NOMO-1 (cell line): ENCODE data around the gene MACROD2.
"Not testable (repeated sequence)": the region's sequence is repeated elsewhere in the genome, so short reads cannot be mapped to it uniquely, and the experiment has no call there.

Source experiments
- DNase-seq, 2 experiments: peaks; one replicate each; lab custom pipeline; 2025; ENCODE audit not compliant: unreplicated experiment in 2 of 2; lab: John Stamatoyannopoulos, UW

Gene MACROD2

DNA sequence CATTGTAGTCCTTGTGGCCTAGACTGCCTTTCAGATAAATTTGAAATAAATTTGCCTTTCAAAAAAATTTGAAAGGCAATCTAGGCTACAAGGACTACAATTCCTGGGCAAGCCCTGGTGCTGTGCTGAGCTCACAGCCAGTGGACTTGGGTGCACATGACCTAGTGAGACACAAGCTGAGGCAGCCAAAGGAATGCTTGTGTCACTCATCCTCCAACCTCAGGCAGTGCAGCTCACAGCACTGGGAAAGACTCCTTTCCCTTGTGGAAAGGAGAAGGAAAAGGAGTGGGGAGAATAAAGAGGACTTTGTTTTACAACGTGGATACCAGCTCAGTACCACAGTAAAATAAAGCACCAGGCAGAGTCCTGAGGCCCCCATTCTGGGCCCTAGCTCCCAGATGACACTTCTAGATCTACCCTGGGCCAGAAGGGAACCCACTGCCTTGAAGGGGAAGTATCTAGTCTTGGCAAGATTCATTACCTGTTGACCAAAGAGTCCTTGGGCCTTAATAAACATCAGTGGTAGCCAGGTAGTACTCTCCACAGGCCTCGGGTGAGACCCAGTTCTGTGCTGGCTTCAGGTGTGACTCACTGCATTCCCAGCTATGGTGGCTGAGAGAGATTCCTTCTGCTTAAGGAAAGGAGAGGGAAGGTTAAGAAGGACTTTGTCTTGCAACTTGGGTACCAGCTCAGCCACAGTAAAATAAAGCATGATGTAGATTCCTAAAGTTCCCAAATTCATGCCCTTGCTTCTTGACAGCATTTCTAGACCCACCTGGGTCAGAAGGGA lies 1001.8 kb downstream of the MACROD2 start:
- DNase-seq: no peak

DNA sequence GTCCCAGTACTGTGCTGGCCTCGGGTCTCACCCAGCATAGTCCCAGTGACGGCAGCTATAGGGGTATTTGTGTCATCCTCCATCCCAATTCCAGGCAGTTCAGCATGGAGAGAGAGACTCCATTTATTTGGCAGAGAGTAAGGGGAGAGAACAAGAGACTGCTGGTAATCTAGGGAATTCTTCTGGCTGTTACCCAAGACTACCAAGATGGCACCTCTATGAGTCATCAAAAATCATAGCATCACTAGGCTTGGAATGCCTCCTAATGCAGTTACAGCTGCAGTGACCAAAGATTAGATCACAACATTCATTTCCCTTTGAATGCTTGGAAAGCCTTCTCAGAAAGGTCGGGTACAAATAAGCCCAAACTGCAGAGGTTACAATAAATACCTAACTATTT lies 1002.5 kb downstream of the MACROD2 start:
- DNase-seq: no peak

DNA sequence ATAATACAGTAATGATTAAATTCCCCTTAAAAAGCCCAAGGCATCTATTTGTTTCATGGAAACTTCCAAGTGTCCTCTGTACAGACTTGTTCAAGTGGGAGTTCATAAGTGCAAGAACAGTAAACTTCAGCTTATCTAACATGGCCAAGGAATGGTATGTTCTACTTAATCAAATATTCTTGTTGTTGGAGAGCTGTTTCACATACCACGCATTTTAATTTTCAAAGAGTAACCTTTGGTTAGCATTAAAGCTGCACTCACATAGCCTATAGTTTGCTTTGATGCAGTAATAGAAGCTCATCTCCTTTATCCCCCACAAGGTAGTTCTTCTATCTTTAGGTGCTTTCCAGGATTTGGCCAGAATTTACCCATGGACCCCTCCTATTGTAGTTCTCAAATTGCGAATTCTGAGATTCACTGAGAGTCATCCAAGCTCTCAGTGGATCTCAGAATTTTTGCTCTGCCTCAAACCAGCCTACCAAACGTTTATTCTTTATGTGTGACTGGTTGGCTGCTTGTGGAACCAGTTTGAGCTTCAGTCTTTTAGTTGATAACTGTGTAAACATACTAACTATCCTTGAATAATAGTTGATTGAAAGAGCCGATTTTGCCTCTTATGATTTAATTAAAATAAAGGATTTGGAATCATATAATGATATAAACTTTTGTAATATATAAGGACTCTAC lies 1010.1 kb downstream of the MACROD2 start:
- no peak for DNase-seq

DNA sequence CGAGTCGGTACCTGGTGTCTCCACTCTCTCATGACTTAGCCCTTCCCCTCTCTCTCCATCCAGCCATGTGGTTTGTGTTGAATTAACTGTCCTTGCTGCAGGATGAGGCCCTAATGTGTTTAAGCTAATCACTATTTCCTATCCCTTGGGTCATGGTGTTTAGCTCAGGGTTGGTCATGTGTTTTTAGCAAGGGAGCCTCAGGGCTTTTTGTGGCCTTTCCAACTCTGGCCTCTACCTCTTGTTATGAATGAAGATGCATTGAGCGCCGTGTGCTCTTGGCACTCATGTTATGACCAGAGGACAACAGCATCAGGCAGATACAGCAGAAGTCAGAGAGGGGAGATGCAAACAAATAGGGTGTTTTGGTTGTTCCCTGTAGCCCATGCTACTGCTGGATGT lies 1016.3 kb downstream of the MACROD2 start:
- DNase-seq: no peak

DNA sequence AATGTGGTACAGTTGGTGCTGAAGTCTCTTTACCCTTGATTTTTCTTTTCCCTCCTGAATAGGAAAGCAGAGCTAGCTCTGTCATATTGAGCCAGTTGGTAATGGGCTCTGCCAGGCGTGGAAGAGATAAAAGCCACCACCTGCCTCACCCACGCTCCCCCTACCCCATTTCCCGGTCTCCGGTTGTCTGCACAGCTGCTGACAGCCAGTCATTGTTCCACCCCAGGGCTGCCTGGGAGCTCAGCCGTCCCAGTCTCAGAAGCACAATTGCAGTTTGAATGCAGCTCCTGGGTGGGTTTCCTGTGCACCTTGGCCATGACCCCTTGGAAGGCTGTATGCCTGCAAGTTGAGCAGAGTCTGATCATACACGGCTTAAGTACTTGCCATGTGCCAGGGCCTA lies 1017.2 kb downstream of the MACROD2 start:
- DNase-seq: no peak

DNA sequence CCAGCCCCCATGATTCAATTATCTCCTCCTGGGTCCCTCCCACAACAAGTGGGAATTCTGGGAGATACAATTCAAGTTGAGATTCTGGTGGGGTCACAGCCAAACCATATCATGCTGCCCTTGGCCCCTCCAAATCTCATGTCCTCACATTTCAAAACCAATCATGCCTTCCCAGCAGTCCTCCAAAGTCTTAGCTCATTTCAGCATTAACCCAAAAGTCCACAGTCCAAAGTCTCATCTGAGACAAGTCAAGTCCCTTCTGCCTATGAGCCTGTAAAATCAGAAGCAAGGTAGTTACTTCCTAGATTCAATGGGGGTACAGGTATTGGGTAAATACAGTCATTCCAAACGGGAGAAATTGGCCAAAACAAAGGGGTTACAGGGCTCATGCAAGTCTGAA lies 1021.6 kb downstream of the MACROD2 start:
- not testable (repeated sequence) for DNase-seq

DNA sequence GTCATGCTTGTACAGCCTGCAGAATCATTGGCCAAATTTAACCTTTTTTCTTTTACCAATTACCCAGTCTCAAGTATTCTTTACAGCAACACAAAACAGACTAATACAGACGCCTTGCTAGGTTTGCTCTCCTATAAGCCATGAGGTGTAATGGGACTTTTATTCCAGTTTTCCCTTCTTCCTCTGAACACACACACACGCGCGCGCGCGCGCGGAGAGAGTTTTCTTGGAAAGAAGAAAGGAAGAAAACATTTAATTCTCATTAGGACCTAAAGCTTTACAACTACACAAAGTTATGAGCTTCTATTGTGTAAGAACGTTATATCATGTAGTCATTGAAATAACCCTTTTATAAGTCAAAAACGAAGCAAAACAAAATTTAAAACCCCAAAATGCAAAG lies 1023.6 kb downstream of the MACROD2 start:
- no peak for DNase-seq

DNA sequence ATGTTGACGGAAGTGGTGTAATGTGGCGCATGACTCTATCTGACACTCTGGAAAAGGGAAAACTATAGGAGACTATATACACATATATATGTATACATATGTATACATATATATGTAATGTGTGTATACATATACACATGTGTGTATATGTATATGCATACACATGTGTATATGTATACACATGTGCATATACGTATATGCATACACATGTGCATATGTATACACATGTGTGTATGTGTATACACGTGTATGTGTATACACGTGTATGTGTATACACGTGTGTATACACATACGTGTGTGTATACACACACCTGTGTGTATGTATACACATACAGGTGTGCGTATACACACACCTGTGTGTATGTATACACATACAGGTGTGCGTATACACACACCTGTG lies 1025.5 kb downstream of the MACROD2 start:
- no peak for DNase-seq

DNA sequence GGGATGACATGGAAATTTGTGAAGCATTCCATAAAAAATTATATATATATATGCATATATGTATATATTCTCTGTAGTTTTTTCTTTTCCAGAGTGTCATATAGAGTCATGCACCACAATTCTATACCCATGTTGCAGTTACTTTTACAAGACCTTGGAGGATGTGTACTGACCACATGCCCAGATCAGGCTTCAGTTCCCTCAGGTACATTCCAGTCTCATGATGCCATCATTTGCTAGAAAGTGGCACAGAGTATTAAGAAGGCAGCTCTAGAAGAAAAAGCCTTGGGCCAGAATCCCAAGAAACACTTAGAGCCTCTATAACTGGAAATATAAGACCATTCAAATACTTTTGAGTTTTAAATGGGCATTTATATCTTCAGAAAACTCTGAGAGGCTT lies 1027.6 kb downstream of the MACROD2 start:
- DNase-seq: no peak

DNA sequence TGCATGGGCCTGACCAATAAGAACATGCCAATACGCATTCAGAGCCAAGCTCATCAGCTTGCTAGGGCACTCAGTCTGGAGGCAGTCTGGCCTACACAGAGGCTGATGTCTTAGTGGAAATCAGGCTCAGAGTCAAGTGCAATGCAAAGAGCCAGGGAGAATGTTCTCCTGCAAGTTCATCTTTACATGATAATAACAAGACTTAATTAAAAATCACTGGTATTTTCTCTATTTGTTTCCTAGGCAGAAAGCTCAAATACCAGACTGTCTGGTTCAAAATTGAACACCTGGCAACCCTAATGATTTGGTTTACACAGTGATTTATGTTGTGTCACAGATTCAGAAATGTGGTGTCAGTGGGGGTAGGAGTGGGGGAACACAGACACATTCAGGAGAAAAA lies 1031.4 kb downstream of the MACROD2 start:
- DNase-seq: no peak

DNA sequence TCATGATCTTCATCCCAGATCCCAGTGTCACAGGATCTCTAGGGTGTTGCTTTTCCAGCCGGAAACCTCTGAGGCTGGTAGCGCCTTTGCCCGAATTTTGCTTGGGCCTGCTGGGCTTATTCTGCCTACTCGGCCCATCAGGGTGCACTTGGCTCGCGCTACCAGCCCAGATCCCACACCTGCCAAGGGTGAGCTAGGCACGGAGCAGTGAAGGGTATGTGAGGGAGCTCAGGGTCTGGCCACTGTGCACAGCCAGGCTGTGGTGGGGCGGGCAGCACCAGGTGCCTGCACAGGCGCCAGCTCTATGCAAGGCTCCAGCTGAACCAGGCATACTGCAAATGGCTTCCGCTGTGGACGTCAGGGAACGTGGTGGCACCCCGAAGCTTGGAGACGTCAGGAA lies 1035.5 kb downstream of the MACROD2 start:
- DNase-seq: no peak

DNA sequence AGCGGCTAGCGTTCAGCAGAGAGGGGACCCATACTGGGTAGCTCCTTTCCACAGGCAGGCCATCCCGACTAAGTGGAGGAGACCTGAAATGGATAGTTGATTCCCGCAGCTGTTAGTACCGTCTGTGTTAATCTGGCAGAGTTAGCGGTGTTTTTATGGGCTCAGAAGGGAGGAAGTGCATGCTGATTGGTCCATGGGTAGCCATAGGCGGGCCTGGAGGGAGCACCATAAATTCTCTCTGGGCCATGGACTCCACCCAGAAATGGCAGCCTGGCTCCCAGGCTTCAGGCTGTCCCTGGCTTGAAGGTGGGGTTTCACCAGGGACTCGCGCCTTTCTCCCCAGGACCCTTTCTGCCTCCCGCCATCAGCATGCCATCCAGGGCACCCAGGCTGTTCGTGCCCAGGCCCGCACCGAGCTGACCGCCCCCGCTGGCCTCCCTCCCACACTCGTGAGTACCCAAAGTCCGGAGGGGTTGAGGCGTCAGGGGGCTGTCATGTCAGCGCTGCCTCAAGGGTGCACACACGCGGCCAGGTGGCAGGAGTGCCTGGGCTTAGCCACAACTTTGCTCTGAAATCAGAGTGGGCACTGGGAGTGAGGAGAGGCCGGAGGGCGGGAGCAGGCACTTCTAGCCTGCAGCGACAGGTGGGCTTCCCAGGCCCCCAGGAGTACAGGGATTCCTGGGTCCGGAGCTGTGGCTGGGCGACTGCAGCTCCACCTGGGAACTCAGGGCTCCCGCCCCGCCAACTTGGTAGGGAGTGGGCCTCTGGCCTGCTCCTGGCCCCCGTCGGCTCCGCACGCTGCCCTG lies 1036.4 kb downstream of the MACROD2 start:
- DNase-seq: no peak

DNA sequence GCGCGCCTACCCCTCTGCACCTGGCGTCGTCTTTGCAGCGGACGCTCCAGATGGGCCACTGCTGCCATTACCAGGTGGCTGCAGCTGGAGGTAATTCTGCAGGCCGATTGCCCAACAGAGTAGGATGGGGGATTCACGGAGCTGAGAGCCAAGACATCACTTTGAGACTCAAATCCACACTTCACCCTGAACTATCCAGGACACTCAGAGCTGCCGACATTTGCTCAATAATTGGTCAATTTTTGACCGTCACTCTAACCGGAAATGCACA lies 1037.0 kb downstream of the MACROD2 start:
- DNase-seq: no peak

DNA sequence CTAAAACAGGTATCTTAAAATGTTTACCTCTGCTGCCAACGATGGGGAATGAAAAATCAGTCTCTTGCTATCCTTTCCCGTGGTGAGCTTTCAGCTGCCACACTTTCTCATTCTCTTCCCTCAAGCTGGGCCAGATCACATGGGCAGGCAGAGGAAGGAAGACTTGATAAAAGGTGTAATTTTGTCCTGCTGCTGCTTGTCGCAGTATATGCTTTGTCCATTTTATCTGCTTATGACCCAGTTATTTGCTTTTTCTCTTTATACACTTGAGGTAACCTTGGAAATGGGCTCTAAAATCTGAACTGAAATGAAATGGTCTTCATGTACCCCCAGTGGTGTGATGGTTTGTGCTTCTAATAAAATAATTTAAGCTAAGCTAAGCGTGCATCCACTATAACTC lies 1038.0 kb downstream of the MACROD2 start:
- DNase-seq: no peak

DNA sequence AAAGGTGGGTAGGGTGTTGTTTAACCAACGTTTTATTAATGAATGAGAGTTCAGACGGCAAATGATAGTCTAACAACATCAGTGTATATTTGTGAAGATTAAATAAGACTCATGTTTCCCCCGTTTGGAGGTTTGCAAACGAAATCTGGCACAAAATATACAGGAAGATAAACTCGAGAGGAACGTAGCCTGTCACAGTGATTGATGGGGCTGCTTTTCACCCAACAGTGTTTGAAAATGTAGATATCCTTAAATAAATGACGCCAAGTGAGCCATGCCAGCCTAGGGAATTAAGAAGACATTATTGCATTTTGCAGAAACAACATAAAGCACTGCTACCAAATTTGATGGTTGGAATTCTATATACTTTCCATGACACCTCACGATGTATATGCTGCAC lies 1038.6 kb downstream of the MACROD2 start:
- no peak for DNase-seq

DNA sequence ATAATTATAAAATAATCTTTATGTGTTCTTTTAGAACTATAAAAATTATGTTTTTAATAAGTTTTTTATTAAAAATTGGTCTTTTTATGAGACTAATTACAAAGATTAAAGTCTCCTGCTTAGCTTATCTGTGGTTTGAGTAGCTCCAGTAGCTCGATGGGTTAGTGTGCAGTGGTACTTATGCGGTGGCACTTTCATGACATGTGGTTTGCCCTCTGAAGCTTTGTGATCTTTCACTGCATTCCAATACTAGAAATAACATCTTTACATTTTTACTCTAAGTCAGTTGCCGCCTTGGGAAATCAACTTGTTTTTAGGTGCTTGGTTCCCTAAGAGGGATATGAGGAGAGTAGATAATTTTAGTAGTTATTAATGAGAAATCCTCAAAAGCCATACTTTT lies 1041.6 kb downstream of the MACROD2 start:
- no peak for DNase-seq

DNA sequence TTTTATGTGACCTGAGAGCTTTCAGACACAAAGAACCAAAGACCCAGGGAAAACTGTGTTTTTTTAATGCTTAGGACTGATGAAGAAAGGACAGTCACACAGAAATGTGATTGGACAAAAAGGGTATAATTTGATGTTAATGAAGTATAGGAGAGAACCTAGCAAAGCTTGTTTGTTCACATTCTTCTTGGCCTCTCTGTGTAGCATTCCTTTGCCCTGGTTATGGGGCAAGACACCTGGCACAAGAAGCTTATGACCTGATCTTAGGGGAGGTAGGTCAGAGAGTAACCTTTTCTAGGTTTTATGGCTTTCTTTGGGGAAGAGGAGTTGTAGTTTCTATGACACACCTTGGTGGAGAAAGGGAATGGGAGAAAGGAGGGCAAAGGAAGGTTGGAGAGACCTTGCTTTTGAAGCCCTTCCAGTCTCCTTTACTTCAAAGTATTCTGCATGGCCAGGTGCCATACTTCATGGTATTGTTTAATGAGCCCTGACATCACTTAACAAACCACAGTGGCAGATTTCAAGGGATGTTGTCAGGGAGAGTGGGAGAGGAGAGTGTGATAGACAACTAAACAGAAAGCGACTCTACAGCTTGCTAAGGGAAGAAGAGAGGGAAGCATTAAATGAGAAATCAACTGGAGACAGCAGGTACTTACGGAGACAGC lies 1043.9 kb downstream of the MACROD2 start:
- no peak for DNase-seq

DNA sequence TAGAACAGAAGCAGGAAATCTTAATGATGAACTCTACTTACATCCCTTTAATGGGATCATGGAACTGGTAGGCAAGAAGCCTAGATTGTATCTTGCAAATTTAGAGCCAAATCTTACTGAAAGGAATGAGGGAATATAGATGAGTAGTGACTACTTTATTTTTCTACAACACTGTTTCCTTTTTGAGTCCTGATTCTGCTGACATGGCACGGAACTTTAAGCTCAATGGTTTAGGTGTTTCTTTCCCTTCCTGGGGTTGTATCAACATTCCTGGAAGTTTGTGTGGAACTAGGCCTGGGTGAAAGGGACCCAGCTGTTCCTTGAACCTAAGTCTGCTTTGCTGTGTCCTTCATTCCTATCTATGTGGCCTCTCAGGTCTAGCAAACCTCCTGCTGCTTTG lies 1047.4 kb downstream of the MACROD2 start:
- DNase-seq: no peak

DNA sequence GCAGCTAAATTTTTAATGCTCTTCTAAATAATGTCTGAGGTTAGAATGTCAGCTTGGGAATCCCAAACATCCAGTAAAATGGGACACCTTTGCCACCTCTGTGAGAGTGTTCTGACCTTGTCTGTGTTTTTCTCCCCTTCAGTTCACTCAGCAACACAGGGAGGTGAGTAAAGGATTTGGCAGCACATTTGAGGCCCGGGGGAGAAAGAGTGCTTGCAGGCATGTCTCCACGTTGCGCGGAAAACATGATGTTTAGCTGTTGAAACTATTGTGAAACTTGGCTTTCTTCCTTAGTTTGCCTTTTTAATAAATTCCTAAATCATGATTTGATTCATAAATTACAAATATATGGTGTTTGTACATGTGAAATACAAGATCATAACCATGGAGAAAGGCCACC lies 1049.9 kb downstream of the MACROD2 start:
- no peak for DNase-seq

DNA sequence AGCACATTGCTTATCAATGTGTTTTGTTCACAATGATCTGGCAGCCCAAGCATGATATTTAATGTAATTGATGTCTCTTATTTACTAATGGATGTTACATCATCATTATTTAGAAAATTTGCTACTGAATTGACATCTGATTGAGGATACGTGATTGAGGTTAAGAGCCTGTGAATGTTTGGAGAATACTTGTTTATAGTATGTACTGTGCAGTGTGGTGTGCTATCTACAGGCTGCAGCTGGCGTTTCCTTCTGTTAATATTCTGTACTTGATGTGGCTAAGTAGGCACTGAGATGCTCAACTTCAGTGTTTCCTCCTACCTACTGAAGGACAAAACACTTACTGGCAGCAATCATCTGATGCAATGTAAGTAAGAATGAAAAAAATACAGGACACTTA lies 1051.7 kb downstream of the MACROD2 start:
- no peak for DNase-seq

DNA sequence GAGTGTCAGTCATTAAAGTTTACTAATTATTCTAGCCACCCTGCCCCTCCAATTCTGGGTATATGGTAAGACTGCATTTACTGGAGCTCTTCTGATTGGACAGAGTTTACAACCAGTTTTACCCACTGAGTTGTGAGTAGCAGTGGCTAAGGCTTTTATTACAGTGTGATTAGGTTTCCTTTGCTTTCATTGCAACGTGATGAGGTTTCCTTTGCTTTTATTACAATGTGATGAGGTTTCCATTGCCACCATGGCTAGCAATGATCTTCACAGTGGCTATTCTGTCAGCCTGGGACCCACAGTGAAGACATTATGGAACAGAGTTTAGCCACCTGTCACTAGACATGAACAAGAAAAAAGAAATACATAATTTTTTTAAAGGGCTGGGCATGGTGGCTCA lies 1052.3 kb downstream of the MACROD2 start:
- no peak for DNase-seq
